H1 (cell line): ENCODE measurements around the gene SLC39A11. TPM values are rescaled to one million over a fixed set of nuclear protein-coding genes. Genes with fewer than 3 reads are reported as not detected.

ENCODE experiments used
- KDM4A ChIP-seq: IDR thresholded peaks from one replicate; pipeline ENCODE4 v1.7.1; 2012; ENCODE audit warnings: low read depth, mild to moderate bottlenecking, moderate library complexity, low read length, inconsistent platforms; ENCODE audit not compliant: severe bottlenecking
- SRF ChIP-seq: IDR thresholded peaks from 2 replicates; pipeline ENCODE4 v1.6.1; 2011; ENCODE audit warnings: mild to moderate bottlenecking, low read depth, low read length, moderate library complexity
- polyA plus RNA-seq, 7 experiments: library from polyadenylated mRNA; depleted of rRNA in 3 of 7; stranded (reverse) in 5 of 7; unstranded in 2 of 7; fragments of >200 nt in 5 of 7; fragments of 200-250 nt in 2 of 7; gene quantifications; 1 replicate in 5 of 7; 2 replicates in 1 of 7; 4 replicates in 1 of 7; pipeline versions ENCODE4 v1.2.1 to v1.2.3, GENCODE V29; 2011 to 2013; ENCODE audit warnings: missing spikeins in 2 of 7, mixed read lengths in 2 of 7
- total RNA-seq: library from RNA; stranded (reverse); fragmentation: NEBNext Ultra II Directional; extraction: Animal tissue kit (Norgen Biotek cat#: 25700); gene quantifications from 2 replicates; pipeline ENCODE4 v1.2.1, GENCODE V29; 2021

SLC39A11 gene
- total and polyA plus RNA-seq, 2 of the 8 experiments (the other 6 are each of a cell fraction or from before 2014, with no cell fraction given), result 12.2 to 19.6 TPM

DNA sequence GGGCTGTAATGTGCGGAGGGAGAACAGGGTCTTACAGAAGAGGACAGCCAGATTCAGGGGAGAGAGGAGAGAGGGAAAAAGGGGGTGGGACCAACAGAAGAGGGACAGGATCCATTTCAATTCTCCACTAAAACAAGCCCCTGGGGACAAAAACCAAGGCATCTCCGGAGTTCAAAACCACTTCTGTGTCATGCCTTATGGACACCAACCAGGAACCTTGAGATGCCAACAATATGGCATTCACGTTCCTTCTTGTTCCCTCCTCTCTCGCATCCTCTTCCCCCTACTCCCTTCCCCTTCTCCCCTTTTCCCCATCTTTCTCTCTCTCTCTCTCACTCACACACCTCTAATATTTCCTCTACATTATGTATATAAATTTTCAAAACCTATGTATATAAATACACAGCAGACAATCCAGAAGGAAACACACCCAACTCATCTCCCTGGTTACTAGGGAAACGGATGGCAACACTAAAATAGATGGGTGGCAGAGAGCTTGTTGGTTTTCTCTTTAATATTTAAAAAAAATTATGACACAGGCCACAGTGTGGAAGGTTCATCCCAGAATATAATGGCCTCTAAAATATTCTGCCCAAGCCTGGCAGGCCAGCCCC is 123.1 kb downstream of the SLC39A11 start (continued):
- TF ChIP-seq KDM4A (no peak), SRF (no peak)
